Amniotic epithelial cell (primary cell): ENCODE data around the gene HEMK1.

ENCODE experiments used
- DNase-seq: peaks from one replicate; pipeline ENCODE4 v3.0.0-alpha.2; 2010; ENCODE audit warnings: low read depth

HEMK1 gene

DNA sequence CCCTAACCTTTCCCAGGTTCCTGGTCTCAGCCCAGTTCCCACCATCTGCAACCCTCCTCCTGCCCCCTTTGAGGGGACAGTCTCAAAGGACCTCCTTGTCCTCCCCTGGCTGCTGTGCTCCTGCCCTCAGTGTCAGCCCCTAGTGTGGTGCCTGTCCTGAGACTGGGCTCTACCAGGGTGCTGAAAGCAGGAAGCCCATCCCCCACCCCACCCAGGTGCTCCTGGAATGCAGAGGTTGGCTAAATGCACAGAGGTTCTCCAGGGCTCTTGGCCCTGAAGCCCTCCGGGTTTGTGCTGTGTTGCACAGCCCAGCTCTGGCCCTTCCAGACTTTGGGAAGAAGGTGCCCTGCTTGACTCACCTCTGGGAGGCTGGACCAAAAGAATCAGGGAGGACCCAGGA, 23.5 kb upstream of the HEMK1 start:
- no peak for DNase-seq

DNA sequence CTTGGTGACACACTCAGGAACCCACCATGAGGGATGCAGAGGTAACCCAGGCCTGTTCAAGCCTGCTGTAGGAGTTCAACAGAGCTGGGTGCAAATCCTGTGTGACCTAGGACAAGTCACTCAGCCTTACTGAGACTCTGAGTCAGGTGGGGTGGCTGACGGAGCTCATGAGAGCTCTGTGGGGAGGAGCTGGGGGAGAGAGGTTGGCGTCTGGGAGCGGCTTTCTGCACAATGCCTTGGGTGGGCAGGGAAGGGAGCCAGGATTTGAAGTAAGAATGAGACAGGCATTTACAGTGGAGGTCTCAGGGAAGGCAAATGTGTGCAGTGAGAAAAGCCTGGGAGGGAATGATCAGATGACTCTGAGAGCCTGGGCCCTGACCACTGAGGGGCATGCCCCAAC, 20.1 kb upstream of the HEMK1 start:
- no peak for DNase-seq

DNA sequence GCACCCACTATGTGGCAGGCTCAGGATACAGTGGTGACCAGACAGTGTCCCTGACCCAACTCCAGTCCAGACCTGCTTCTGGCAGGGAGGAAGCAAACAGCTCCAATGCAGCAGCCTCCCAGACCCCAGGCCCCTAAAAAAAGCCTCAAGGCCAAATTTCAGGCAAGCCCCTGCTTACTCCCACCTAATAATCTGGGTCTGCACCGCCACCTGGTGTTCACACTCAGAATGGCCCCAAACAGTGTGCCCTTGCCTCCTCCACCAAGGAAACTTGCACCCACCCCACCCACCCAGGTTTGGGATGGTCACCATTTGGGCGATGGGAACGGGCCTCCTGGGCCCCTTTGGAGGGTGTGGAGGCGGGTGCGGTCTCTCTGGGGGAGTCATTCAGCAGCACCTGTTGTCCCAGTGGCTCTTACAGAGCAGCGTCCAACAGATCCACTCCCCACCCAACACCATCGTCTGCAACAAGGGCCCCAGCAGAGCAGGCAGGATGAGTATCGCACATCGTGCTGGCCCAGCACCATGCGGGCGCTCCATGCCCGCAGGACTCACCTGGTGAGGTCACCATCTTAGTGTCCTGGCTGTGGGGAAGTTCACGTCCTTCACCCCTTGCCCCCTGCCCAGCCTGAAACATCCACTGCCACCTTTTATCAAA, 19.1 kb upstream of the HEMK1 start:
- no peak for DNase-seq

DNA sequence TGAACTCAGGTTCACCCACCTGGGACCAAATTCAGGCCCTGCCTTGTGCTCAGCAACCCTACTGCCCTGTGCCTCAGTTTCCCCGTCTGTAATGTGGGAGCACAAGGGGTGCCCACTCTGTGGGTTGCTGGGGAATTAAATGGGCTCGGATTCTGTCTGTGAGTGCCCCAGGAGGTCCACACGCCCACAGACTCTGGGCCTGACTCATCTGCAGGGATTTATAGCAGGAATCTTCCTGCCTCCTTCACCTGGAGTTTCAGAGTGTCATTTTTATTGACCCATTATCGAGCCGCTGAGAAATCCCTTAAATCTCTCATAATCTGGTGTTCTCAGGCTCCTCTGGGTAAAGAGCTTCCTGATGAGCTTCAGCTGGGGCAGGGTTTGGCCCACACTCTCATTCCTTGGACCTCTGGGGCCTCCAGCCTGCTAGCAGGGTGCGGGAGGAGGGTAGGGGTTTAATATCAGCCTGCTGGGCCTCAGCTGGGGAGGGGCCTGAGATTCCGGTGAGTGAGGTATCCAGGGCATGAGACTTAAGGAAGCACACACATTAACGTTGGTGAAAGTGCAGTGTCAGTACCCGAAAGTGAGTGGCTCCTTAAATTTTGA, 18.2 kb upstream of the HEMK1 start:
- DNase-seq: no peak

DNA sequence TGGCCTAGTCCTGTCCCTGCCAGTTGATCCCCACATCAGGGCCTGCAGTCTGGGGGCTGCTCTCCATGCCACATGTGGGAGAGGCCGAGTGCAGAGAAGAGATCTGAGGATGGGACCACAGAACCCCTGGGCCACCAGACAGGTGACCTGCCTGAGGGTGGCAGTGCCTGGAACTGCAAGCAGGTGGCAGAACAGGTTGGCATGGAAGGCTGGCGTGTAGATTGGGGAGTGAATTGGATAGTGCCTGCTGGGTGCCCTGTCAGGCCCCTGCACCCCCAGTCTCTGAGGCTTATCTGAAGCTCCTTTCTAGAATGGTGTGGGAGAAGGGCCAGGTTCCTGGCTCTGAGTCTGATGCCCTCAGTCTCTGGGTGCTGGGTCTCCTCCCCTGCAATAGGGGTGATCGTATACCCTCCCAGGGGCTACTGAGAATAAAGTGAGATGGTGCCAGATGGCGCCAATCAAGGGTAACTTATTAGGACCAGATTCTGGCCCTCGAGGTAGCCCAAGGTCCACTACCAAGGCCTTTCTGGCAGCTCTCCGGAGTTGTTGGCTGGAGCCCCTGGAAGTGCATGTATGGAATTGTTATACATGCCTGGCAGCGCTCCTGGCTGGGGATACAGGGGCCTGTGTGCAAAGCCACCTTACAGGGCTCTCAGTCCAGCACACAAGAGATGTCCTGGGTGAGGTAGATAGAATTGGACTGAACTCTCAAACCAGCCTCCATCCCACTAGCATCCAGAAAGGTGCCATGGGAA, 17.5 kb upstream of the HEMK1 start:
- no peak for DNase-seq

DNA sequence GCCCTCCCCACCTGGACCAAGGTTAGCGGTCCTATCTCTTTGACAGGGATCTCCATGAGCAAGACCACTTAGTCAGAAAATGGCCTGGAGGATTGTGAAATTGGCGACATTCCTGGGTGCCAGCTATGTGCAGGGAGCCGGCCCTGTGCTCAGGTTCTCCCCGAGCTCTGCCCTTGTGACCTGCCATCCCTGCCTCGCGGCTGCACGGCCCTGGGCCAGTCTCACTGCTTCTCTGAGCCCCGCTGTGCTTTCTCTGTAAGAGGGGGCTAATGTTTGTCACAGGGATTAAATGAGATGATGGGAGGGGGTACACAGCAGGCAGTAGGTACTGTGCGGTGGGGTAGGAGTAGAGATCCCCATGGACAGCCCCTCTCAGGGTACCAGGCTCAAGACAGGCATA, 16.7 kb upstream of the HEMK1 start:
- DNase-seq: no peak

DNA sequence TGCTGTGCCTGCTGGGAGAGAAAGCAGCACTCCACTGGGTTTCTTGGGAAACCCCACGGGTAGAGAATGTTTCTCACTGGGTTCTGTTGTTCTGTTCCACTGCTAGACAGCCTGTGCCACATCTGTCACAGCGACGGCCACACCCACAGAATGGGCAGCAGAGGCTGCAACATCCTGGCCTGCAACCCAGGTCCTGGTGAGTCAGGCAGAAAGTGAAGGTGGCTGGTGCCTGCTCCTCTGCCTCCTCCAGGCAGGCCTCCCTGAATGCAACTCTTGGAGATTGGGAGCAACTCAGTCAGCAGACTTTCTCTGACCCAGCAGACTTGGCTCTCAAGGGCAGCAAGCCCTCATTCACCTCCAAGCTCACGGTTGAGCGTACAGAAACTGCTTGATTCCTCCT, 14.8 kb upstream of the HEMK1 start:
- no peak for DNase-seq

- DNase-seq: no peak
These were observed 12.2 kb upstream of the HEMK1 start for GRCh38 chr3:50557106-50557505.

DNA sequence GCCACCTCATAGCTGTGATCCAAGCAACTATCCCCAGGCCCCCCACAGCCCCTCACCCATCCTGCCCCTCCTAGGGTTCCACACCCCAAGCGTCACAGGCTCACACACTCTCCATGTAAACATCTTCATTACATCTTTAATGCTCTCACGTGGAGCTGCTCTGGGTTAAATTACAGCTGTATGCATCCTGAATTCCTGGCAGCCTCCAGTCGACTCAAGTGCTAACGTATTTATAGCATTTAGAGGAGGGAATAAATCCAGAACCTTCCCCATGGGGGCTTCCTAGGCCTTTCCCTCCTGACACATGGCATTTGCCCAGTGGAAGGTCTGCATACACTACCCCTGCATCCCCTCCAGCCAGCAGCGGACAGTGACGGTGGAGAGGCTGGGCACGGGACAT, 11.4 kb upstream of the HEMK1 start:
- DNase-seq: no peak

GRCh38 chr3:50559702-50560101, 9.6 kb upstream of the HEMK1 start:
- DNase-seq: no peak

DNA sequence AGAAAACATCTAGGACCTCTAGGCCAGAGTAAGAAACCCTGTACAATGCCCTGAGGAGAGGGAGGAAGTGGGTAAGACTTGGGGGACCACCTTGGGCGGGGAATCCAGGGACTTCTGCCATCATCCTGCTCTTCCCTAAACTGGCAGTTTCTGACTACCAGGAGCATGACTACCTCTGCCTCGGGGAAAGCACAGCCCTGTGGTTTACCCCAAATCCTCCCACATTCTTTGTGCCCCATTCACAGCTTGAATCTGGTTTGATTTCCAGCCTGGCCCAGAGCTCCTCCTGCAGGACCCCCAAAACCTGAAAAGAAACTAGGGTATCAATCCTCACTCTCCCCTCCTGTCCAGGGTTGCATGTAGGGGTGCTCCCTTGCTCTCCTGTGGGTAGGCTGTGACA, 6.5 kb upstream of the HEMK1 start:
- peak; percentile 73 for DNase-seq

GRCh38 chr3:50563867-50564266, 5.5 kb upstream of the HEMK1 start:
- DNase-seq: no peak

DNA sequence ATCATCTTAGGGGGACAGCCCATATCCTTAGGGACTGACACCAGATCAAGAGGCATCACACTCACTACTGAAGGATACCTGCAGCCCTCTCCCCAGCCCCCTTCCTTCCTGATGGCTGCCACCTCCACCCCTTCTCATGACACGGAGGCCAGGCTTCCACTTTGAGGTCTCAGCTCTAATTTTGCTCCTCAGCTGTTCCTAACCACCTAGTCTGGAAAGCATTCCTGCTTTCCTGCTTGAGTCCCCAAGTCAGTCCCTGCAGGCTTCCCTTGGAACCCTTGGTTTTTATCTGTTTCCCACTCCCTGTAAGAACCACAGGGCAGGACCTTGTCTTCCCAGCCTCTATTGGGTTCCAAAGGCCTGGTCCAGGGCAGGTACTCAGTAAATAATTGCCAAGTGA, 5.0 kb upstream of the HEMK1 start:
- no peak for DNase-seq

DNA sequence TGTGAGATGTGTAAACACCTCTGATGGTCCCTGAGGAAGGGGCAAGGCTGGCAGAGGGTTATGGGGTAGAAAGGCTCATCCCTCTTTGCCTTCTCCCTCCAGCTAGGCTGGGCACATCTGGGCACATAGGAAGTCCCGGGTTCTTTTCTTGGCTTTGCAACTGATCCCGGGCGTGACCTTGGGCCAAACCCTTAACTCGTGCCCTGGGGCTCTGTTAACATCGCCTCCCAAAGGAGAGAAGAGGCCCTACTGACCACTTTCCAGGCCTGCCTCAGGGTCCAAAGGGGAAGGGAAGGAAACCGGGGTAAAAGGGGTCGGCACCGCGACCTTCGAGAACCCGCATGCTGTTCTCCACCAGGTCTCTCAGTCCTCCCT, 2.3 kb upstream of the HEMK1 start:
- no peak for DNase-seq

DNA sequence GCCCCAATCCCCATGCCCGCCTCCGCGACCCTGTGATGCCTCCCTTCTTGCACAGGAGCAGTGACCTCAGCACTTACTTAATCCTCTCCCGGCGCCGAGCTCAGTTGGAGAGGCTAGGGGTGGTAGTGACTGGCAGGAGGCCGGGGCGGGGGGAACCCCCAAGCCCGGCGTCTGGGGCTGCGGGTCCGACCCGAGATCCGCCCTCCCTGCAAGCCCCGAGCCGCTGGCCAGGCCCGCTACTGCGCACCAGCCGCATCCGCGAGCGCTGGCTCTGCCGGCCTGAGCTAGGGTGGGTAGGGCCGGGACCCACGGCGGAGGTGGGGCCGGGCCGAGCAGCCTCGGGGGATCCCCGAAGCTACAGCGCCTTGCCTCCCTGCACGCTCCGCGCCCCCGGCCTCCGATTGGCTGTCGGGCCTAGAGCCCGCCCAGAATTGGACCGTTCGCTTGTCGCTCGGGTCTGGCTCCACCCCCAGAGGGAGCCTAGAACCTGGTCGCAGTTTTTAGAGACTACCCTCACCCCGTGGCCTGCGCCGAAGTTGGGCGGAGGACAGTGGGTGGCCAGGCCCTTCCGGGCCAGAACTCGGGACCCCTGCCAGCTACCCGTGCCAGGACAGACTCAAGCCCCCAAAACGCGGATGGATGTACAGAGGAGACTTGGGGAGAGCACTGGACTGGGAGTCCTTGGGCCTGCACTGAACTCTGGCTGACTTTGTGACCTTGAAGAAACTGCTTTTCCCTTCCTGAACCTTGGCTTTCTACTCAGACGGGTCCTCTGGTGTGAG, 1.7 kb upstream of the HEMK1 start, which contains the start of gene C3orf18:
Gene C3orf18 (minus strand): TSS at position 362 of the 782 bp plus-strand sequence. CDS start 2,048 bp downstream, outside the sequence.
- DNase-seq: peak; percentile 85

- no peak for DNase-seq
These were observed 1.4 kb downstream of the HEMK1 start for GRCh38 chr3:50570508-50571279.

- no peak for DNase-seq
These were observed 2.2 kb downstream of the HEMK1 start for GRCh38 chr3:50571486-50571885.

GRCh38 chr3:50572158-50572557, 2.8 kb downstream of the HEMK1 start:
- peak; percentile 47 for DNase-seq

DNA sequence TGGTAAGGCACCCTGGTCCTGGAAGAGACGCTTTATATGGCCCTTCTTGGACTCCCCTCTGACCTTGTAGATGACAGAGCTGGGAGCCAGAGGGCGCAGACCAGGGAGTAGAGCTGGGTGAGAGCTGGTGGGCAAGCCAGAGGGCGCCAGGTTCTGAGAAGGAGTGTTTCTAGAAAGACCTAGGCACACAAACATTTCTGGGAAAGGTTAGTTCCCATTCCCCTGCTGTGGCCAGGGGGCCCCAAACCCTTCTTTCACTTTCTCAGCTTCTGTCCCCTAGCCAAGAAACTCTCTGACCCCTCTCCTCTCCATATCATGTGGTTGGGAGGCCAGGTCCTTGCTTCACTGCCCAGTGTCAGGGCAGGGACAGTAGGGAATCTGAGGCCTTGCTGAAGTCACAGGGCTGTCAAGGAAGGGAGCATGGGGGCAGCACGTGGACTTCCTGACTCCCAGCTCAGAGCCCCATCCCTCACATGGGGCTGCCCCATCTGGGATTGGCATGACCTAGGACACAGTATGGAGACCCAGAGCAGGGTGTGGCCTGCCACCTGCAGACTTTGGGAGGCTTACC, 3.6 kb downstream of the HEMK1 start:
- DNase-seq: no peak

GRCh38 chr3:50573566-50574443, 4.5 kb downstream of the HEMK1 start:
- no peak for DNase-seq
